SK-N-SH treated with all-trans-retinoic acid at 6 μM for 48 hours (cell line): ENCODE data around the gene CEACAM18.

Experiments
- ATAC-seq: fragments of 200-7000 bp; cut with Tn5 transposase; 3 replicates; pipeline ENCODE4 v1.9.1; 2020; ENCODE audit warnings: mild to moderate bottlenecking, moderate library complexity
- ARNTL ChIP-seq: fragments of 450-650 bp; formaldehyde crosslinking; IDR thresholded peaks from 2 replicates; pipeline ENCODE4 v1.5.0; 2020; ENCODE audit warnings: low read depth, mild to moderate bottlenecking, moderate library complexity, borderline replicate concordance
- BACH2 ChIP-seq: fragments of 250-450 bp; sonication (Bioruptor Pico); IDR thresholded peaks from 2 replicates; pipeline ENCODE4 v1.9.0; 2021; ENCODE audit warnings: mild to moderate bottlenecking, borderline replicate concordance
- CSDC2 ChIP-seq: fragments of 250-450 bp; sonication (Bioruptor Pico); IDR thresholded peaks from 2 replicates; pipeline ENCODE4 v1.5.0; 2020; ENCODE audit warnings: mild to moderate bottlenecking, moderate library complexity
- CSRNP3 ChIP-seq: fragments of 250-450 bp; sonication (Bioruptor Pico); IDR thresholded peaks from 2 replicates; pipeline ENCODE4 v1.5.1; 2021; ENCODE audit warnings: mild to moderate bottlenecking, moderate library complexity
- ESRRG ChIP-seq: fragments of 250-450 bp; sonication (Bioruptor Pico); IDR thresholded peaks from 2 replicates; pipeline ENCODE4 v1.6.1; 2021; ENCODE audit warnings: mild to moderate bottlenecking
- GLIS3 ChIP-seq: fragments of 250-450 bp; sonication (Bioruptor Pico); IDR thresholded peaks from 2 replicates; pipeline ENCODE4 v1.5.0; 2020; ENCODE audit warnings: mild to moderate bottlenecking, moderate library complexity
- ISL1 ChIP-seq: fragments of 250-450 bp; sonication (Bioruptor Pico); IDR thresholded peaks from 2 replicates; pipeline ENCODE4 v2.1.2; 2022; ENCODE audit warnings: mild to moderate bottlenecking, moderate library complexity
- OSR1 ChIP-seq: fragments of 250-450 bp; sonication (Bioruptor Pico); IDR thresholded peaks from 2 replicates; pipeline ENCODE4 v1.8.0; 2022; ENCODE audit warnings: moderate library complexity, mild to moderate bottlenecking, inconsistent platforms
- PATZ1 ChIP-seq: fragments of 250-450 bp; sonication (Bioruptor Pico); IDR thresholded peaks from 2 replicates; pipeline ENCODE4 v1.8.0; 2020; ENCODE audit warnings: mild to moderate bottlenecking, moderate library complexity, borderline replicate concordance
- RARB ChIP-seq: fragments of 250-450 bp; sonication (Bioruptor Pico); IDR thresholded peaks from 2 replicates; pipeline ENCODE4 v1.8.0; 2021; ENCODE audit warnings: mild to moderate bottlenecking, moderate library complexity
- SNAI2 ChIP-seq: fragments of 250-450 bp; sonication (Bioruptor Pico); IDR thresholded peaks from 2 replicates; pipeline ENCODE4 v1.5.0; 2020; ENCODE audit warnings: mild to moderate bottlenecking, moderate library complexity
- TCF4 ChIP-seq: fragments of 250-450 bp; sonication (Bioruptor Pico); IDR thresholded peaks from 2 replicates; pipeline ENCODE4 v1.8.0; 2021; ENCODE audit warnings: mild to moderate bottlenecking, moderate library complexity, borderline replicate concordance
- TSHZ2 ChIP-seq: fragments of 250-450 bp; sonication (Bioruptor Pico); IDR thresholded peaks from 2 replicates; pipeline ENCODE4 v1.5.0; 2020; ENCODE audit warnings: mild to moderate bottlenecking, moderate library complexity
- ZC3H10 ChIP-seq: fragments of 250-450 bp; sonication (Bioruptor Pico); IDR thresholded peaks from 2 replicates; pipeline ENCODE4 v1.5.1; 2021; ENCODE audit warnings: mild to moderate bottlenecking, moderate library complexity
- ZFP3 ChIP-seq: fragments of 250-450 bp; sonication (Bioruptor Pico); IDR thresholded peaks from 2 replicates; pipeline ENCODE4 v1.5.0; 2020; ENCODE audit warnings: mild to moderate bottlenecking, moderate library complexity
- ZFP30 ChIP-seq: fragments of 450-650 bp; formaldehyde crosslinking; IDR thresholded peaks from 2 replicates; pipeline ENCODE4 v1.5.0; 2022; ENCODE audit warnings: mild to moderate bottlenecking, moderate library complexity
- ZNF70 ChIP-seq: fragments of 450-650 bp; formaldehyde crosslinking; IDR thresholded peaks from 2 replicates; pipeline ENCODE4 v1.5.0; 2020; ENCODE audit warnings: mild to moderate bottlenecking, moderate library complexity
- ZNF8 ChIP-seq: fragments of 450-650 bp; formaldehyde crosslinking; IDR thresholded peaks from 2 replicates; pipeline ENCODE4 v1.5.0; 2020; ENCODE audit warnings: mild to moderate bottlenecking, moderate library complexity
- TF ChIP-seq, protein P1 (sequence below): fragments of 250-450 bp; sonication (Bioruptor Pico); IDR thresholded peaks from 2 replicates; pipeline ENCODE4 v1.5.1; 2020; ENCODE audit warnings: low read depth, mild to moderate bottlenecking, moderate library complexity
- TF ChIP-seq, protein P2 (sequence below): fragments of 250-450 bp; sonication (Bioruptor Pico); IDR thresholded peaks from 2 replicates; pipeline ENCODE4 v1.8.0; 2021; ENCODE audit warnings: low read depth, mild to moderate bottlenecking, moderate library complexity, borderline replicate concordance

Gene CEACAM18

DNA sequence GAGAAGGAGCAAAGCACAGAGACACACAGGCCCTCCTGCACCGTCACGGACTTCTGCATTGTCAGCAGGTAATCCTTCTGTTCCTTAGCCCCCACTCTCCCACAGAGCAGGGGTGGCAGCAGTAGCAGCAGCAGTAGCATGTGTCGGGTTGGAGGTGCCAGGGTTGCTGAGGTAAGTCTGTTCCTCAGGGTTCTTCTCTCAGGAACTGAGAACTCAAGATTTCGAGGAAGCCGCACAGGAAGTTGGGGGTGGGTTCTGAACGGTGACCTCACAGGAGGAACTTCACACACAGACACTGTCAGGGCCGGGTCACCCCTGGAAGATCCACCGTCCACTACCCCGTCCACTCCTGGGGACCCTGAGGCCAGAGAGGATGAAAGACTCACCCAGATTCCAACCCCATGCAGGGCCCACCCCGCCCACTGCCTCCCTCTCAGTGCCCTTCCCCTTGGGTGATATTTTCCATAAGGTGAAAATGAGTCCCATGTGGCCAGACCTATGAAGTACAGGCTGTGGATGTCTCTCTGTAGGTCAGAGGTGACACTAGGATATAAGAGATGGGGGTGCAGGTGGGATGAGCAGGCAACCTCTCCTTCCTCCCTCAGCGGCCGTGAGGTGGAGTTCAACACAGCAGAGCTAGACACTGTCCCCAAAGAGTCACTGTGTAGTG lies 23.4 kb downstream of the CEACAM18 start, which contains the start of gene SIGLEC12:
Gene SIGLEC12, minus strand, starts transcription at position 207 of the 670 bp plus-strand sequence. Its CDS starts 67 bp downstream, at position 140.
- ATAC-seq, result no peak
- TF ChIP-seq ESRRG (CRISPR knock-in tag), result no peak
- no peak for TF ChIP-seq TCF4 (CRISPR knock-in tag)
- TF ChIP-seq CSDC2 (CRISPR knock-in tag), result no peak
- TF ChIP-seq, protein P1, sequence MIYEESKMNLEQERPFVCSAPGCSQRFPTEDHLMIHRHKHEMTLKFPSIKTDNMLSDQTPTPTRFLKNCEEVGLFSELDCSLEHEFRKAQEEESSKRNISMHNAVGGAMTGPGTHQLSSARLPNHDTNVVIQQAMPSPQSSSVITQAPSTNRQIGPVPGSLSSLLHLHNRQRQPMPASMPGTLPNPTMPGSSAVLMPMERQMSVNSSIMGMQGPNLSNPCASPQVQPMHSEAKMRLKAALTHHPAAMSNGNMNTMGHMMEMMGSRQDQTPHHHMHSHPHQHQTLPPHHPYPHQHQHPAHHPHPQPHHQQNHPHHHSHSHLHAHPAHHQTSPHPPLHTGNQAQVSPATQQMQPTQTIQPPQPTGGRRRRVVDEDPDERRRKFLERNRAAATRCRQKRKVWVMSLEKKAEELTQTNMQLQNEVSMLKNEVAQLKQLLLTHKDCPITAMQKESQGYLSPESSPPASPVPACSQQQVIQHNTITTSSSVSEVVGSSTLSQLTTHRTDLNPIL (CRISPR knock-in tag), result no peak
- no peak for TF ChIP-seq TSHZ2 (CRISPR knock-in tag)
- TF ChIP-seq ZFP30 (CRISPR knock-in tag), result no peak
- no peak for TF ChIP-seq ZNF8 (CRISPR knock-in tag)
- no peak for TF ChIP-seq ZFP3
- no peak for TF ChIP-seq ZNF70 (CRISPR knock-in tag)
- no peak for TF ChIP-seq ARNTL (CRISPR knock-in tag)
- no peak for TF ChIP-seq ISL1 (CRISPR knock-in tag)
- TF ChIP-seq BACH2, result no peak
- no peak for TF ChIP-seq OSR1 (CRISPR knock-in tag)
- TF ChIP-seq PATZ1, result no peak

- TF ChIP-seq CSDC2 (CRISPR knock-in tag) (no peak), SNAI2 (CRISPR knock-in tag) (no peak), ESRRG (CRISPR knock-in tag) (no peak), OSR1 (CRISPR knock-in tag) (no peak), ZFP30 (CRISPR knock-in tag) (no peak), GLIS3 (no peak), ZNF8 (CRISPR knock-in tag) (no peak), ISL1 (CRISPR knock-in tag) (no peak), ARNTL (CRISPR knock-in tag) (no peak), TCF4 (CRISPR knock-in tag) (no peak), ZC3H10 (CRISPR knock-in tag) (no peak)
- ATAC-seq, result no peak
Measured at GRCh38 chr19:51503286-51503817, 25.0 kb downstream of the CEACAM18 start.

- no peak for ATAC-seq
- TF ChIP-seq RARB (CRISPR knock-in tag) (no peak), ZNF70 (CRISPR knock-in tag) (no peak), SNAI2 (CRISPR knock-in tag) (no peak), TSHZ2 (CRISPR knock-in tag) (no peak), GLIS3 (no peak)
- TF ChIP-seq, all 23 proteins: peak for 0
Measured at GRCh38 chr19:51503896-51504295, 25.6 kb downstream of the CEACAM18 start.

DNA sequence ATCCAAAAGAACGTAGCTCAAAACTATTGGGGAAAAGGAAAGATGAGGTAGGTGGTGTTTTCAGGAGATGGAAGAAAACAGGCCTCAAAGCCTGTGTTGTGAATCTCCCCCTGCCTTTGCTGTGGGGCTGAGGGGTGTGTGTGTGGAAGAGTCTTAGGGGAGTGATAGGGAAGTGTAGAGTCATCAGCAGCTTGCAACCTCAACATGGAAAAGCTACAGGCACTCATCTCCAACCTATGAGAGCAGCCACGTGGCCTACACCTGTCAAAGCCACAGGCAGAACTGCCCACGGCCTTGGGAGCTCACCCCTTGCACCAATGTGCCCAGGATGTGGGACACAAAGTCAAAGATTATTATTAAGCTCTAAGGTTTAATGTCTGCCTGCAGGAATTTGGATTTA lies 27.6 kb downstream of the CEACAM18 start:
- ATAC-seq, result no peak
- TF ChIP-seq CSRNP3 (CRISPR knock-in tag), result no peak
- no peak for TF ChIP-seq RARB (CRISPR knock-in tag)
- no peak for TF ChIP-seq ZFP30 (CRISPR knock-in tag)
- TF ChIP-seq ZFP3, result no peak
- no peak for TF ChIP-seq ZC3H10 (CRISPR knock-in tag)
- no peak for TF ChIP-seq PATZ1
- TF ChIP-seq ZNF70 (CRISPR knock-in tag), result no peak
- TF ChIP-seq GLIS3, result no peak
- no peak for TF ChIP-seq ESRRG (CRISPR knock-in tag)
- TF ChIP-seq, protein P2, sequence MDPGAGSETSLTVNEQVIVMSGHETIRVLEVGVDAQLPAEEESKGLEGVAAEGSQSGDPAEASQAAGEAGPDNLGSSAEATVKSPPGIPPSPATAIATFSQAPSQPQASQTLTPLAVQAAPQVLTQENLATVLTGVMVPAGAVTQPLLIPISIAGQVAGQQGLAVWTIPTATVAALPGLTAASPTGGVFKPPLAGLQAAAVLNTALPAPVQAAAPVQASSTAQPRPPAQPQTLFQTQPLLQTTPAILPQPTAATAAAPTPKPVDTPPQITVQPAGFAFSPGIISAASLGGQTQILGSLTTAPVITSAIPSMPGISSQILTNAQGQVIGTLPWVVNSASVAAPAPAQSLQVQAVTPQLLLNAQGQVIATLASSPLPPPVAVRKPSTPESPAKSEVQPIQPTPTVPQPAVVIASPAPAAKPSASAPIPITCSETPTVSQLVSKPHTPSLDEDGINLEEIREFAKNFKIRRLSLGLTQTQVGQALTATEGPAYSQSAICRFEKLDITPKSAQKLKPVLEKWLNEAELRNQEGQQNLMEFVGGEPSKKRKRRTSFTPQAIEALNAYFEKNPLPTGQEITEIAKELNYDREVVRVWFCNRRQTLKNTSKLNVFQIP (CRISPR knock-in tag), result no peak
